Fibroblast of lung (primary cell): ENCODE results near the gene SBK3. TPM values are rescaled to one million over a fixed set of nuclear protein-coding genes. Genes with fewer than 3 reads are reported as not detected.

Source experiments
- DNase-seq, 2 donors: peaks; one replicate each; pipeline versions ENCODE4 v3.0.0 to v3.0.0-alpha.2; 2010; ENCODE audit warnings: low read depth in 2 of 2
- H2AFZ ChIP-seq: 2 replicates; pipeline ENCODE4 v1.5.1; 2012; ENCODE audit warnings: low read length, control low read depth, inconsistent platforms
- H3K27ac ChIP-seq: 2 replicates; pipeline ENCODE4 v1.5.1; 2011; ENCODE audit warnings: low read length, control low read depth; ENCODE audit not compliant: insufficient read depth
- H3K27me3 ChIP-seq: 2 replicates; pipeline ENCODE4 v1.5.1; 2011; ENCODE audit warnings: mild to moderate bottlenecking, low read length; ENCODE audit not compliant: control insufficient read depth, insufficient read depth
- H3K36me3 ChIP-seq: 2 replicates; pipeline ENCODE4 v1.5.1; 2011; ENCODE audit warnings: low read length; ENCODE audit not compliant: control insufficient read depth, insufficient read depth
- H3K4me1 ChIP-seq: 2 replicates; pipeline ENCODE4 v1.5.1; 2011; ENCODE audit warnings: low read length; ENCODE audit not compliant: control insufficient read depth, insufficient read depth; ENCODE audit errors: extremely low read depth
- H3K4me2 ChIP-seq: 2 replicates; pipeline ENCODE4 v1.5.1; 2011; ENCODE audit warnings: low read length, control low read depth; ENCODE audit not compliant: insufficient read depth; ENCODE audit errors: extremely low read depth
- H3K4me3 ChIP-seq, 4 experiments: fragments of 200-600 bp in 1 of 4; sonication (generic) in 1 of 4; replicated peaks in 1 of 4; 2 replicates each; pipeline ENCODE4 v1.5.1; 2011 to 2016; ENCODE audit warnings: low read length in 4 of 4, low read depth in 3 of 4, mild to moderate bottlenecking in 3 of 4, control low read depth in 2 of 4, inconsistent platforms in 1 of 4, mixed read lengths in 1 of 4; ENCODE audit not compliant: insufficient read depth in 1 of 4; ENCODE audit errors: control extremely low read depth in 1 of 4
- H3K79me2 ChIP-seq: 2 replicates; pipeline ENCODE4 v1.5.1; 2012; ENCODE audit warnings: mild to moderate bottlenecking, low read length, inconsistent platforms; ENCODE audit not compliant: control insufficient read depth, insufficient read depth
- H3K9ac ChIP-seq: 2 replicates; pipeline ENCODE4 v1.5.1; 2011; ENCODE audit warnings: mild to moderate bottlenecking, low read length, control low read depth; ENCODE audit not compliant: insufficient read depth
- H3K9me3 ChIP-seq: 2 replicates; pipeline ENCODE4 v1.5.1; 2012; ENCODE audit warnings: low read depth, low read length; ENCODE audit not compliant: control insufficient read depth, insufficient read depth
- H4K20me1 ChIP-seq: 2 replicates; pipeline ENCODE4 v1.5.1; 2011; ENCODE audit warnings: low read length; ENCODE audit not compliant: control insufficient read depth, insufficient read depth; ENCODE audit errors: extremely low read depth
- CTCF ChIP-seq, 2 donors: IDR thresholded peaks in 1 of 2; conservative IDR thresholded peaks in 1 of 2; 1 replicate in 1 of 2; 2 replicates in 1 of 2; pipeline ENCODE4 v1.5.1; 2011 to 2012; ENCODE audit warnings: low read length in 2 of 2, control low read depth in 1 of 2, inconsistent platforms in 1 of 2, low read depth in 1 of 2, mild to moderate bottlenecking in 1 of 2
- EZH2 ChIP-seq: IDR thresholded peaks from 2 replicates; pipeline ENCODE4 v1.5.1; 2012; ENCODE audit warnings: low read length, control low read depth, mild to moderate bottlenecking; ENCODE audit errors: missing control alignments
- polyA plus RNA-seq, 2 donors: library from polyadenylated mRNA; depleted of rRNA in 1 of 2; stranded (reverse) in 1 of 2; unstranded in 1 of 2; fragments of >200 nt; gene quantifications; 2 replicates each; pipeline ENCODE4 v1.2.1, GENCODE V29; 2011 to 2012; ENCODE audit warnings: missing spikeins in 1 of 2
- total RNA-seq: library from RNA; depleted of rRNA; stranded (reverse); fragments of >200 nt; gene quantifications from 2 replicates; pipeline ENCODE4 v1.2.1, GENCODE V29; 2014

SBK3 gene
- total and polyA plus RNA-seq, 2 donors (not counting 1 experiment from before 2014, with no cell fraction given), result 0.66 TPM; not detected in 1

DNA sequence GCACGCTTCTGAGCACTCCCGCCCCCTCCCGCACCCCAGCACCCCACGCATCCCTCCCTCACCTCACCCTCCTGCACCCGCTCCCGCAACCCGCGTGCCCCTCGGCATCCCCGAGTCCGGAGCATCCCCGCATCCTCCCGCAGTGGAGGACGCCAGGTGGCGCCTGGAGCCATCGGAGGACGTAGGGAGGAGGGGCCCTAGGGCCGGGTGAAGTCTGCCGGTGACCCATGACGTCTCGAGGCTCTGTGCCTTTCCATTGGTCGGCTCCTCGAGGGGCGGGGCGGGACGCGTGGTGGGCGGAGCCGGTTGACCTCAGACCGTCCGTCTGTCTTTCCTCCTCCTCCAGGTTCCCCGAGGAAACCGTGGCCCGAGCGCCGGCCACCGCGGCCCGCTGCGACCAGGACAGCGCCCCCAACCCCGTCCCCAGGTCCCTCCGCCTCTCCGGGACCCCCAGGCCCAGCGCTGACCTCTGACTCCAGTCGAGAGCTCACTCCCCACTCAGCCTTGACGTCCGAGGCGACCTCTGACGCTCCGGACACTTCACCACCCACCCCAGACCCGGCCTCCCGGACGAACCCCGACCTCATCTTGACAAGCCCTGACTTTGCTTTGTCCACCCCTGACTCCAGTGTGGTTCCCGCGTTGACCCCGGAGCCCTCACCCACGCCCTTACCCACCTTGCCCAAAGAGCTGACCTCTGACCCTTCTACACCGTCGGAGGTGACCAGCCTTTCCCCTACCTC is 28.3 kb downstream of the SBK3 start:
- Histone ChIP-seq H3K4me2 (peak overlapping the region; percentile 23), H3K4me1 (peaks cover 7% of the 10 kb centered on the region), H3K4me3 (peak overlapping the region in 2 of 4 experiments; percentile 19 to 44), H3K9ac (peak overlapping the region; percentile 35), H4K20me1 (no peaks in the 10 kb centered on the region), H2AFZ (peak overlapping the region; percentile 26), H3K79me2 (no peaks in the 10 kb centered on the region), H3K36me3 (peaks cover 4% of the 10 kb centered on the region), H3K27me3 (no peaks in the 10 kb centered on the region), H3K27ac (peak overlapping the region; percentile 76), H3K9me3 (no peaks in the 10 kb centered on the region)
- DNase-seq, result peak; percentile 81 to 93
- TF ChIP-seq EZH2 (no peak), CTCF (conservative IDR thresholded peaks at IDR 0.05 in 1 of 2, IDR thresholded peaks at IDR 0.05 in 1 of 2; ENCODE audit: low read depth in 1 of 2, low read length in 2 of 2) (peak; percentile 84 to 90)

- no peaks in the 10 kb centered on the region for H3K4me1 ChIP-seq
- H3K27me3 ChIP-seq, result no peaks in the 10 kb centered on the region
- H3K4me2 ChIP-seq, result no peak overlapping the region
- no peak for DNase-seq
- no peak for TF ChIP-seq EZH2
- no peak for TF ChIP-seq CTCF (conservative IDR thresholded peaks at IDR 0.05 in 1 of 2, IDR thresholded peaks at IDR 0.05 in 1 of 2; ENCODE audit: low read depth in 1 of 2, low read length in 2 of 2)
- H3K27ac ChIP-seq, result no peak overlapping the region
- H3K79me2 ChIP-seq, result no peaks in the 10 kb centered on the region
- no peak overlapping the region for H3K4me3 ChIP-seq
- no peaks in the 10 kb centered on the region for H3K9me3 ChIP-seq
- no peak overlapping the region for H2AFZ ChIP-seq
- no peaks in the 10 kb centered on the region for H4K20me1 ChIP-seq
- peaks cover 5% of the 10 kb centered on the region for H3K36me3 ChIP-seq
- H3K9ac ChIP-seq, result no peak overlapping the region
Observed at GRCh38 chr19:55508120-55508519, 37.2 kb downstream of the SBK3 start.

- peaks cover 9% of the 10 kb centered on the region for H3K36me3 ChIP-seq
- no peak overlapping the region for H3K4me2 ChIP-seq
- no peaks in the 10 kb centered on the region for H4K20me1 ChIP-seq
- no peak overlapping the region for H3K27ac ChIP-seq
- no peak overlapping the region for H3K4me3 ChIP-seq
- no peak overlapping the region for H3K9ac ChIP-seq
- no peaks in the 10 kb centered on the region for H3K4me1 ChIP-seq
- TF ChIP-seq EZH2, result no peak
- H3K27me3 ChIP-seq, result no peaks in the 10 kb centered on the region
- H3K79me2 ChIP-seq, result no peaks in the 10 kb centered on the region
- H3K9me3 ChIP-seq, result no peaks in the 10 kb centered on the region
- H2AFZ ChIP-seq, result no peak overlapping the region
- no peak for DNase-seq
Observed at GRCh38 chr19:55504981-55505380, 40.4 kb downstream of the SBK3 start.
